Measurements from ENCODE around the gene EFNA4. TPM values are rescaled to one million over a fixed set of nuclear protein-coding genes. Genes with fewer than 3 reads are reported as not detected.

EFNA4 gene
- total and polyA plus RNA-seq, 2 of the 8 experiments (the other 6 are each of a cell fraction or from before 2014, with no cell fraction given): 21.9 to 23.9 TPM

- Histone ChIP-seq H3K79me2 (ENCODE audit: control insufficient read depth in 1 of 2, insufficient read depth in 2 of 2, low read length in 2 of 2) (peaks cover 0 to 9% of the 10 kb centered on the region in 2 experiments; a peak in 2 of 4 replicates), H3K27ac (ENCODE audit: low read depth, low read length) (no peak overlapping the region; the same call in 1 of the 2 replicates), H3K27me3 (replicated peaks in 1 of 4; ENCODE audit: control insufficient read depth in 3 of 4, extremely low read depth in 1 of 4, insufficient read depth in 3 of 4, low read length in 3 of 4) (0 out of 7 replicates have a peak, but pooled peaks cover 0 to 2% (median 0%) of the 10 kb centered on the region in 4 experiments), H2BK12ac (ENCODE audit: low read depth, low read length) (0 out of 2 replicates have a peak overlapping the region, but pooled peaks have one; percentile 7), H3K4me3 (ENCODE audit: extremely low read depth in 1 of 4, insufficient read depth in 2 of 4, low read depth in 3 of 4, low read length in 4 of 4) (no peak overlapping the region), H3K56ac (replicated peaks; ENCODE audit: insufficient read length, low read depth, low read length) (no peak overlapping the region), H2AK5ac (ENCODE audit: low read depth, low read length) (0 out of 2 replicates have a peak overlapping the region, but pooled peaks have one; percentile 32), H3K4ac (replicated peaks; ENCODE audit: insufficient read length, low read depth, low read length) (no peak overlapping the region), H4K8ac (ENCODE audit: extremely low read depth, insufficient read depth, low read length) (no peak overlapping the region), H4K91ac (replicated peaks; ENCODE audit: insufficient read length, low read length) (no peak overlapping the region), H3K23ac (ENCODE audit: insufficient read length) (no peak overlapping the region), H3K36me3 (ENCODE audit: control insufficient read depth in 2 of 4, insufficient read depth in 4 of 4, low read length in 3 of 4) (peaks cover 0 to 29% (median 13%) of the 10 kb centered on the region in 4 experiments; a peak in 4 of 8 replicates), H3K9ac (replicated peaks in 1 of 4; ENCODE audit: extremely low read depth in 1 of 4, low read depth in 3 of 4, low read length in 3 of 4) (no peak overlapping the region), H2BK120ac (replicated peaks; ENCODE audit: low read depth, low read length) (no peak overlapping the region), H4K20me1 (replicated peaks in 1 of 2; ENCODE audit: control insufficient read depth in 1 of 2, insufficient read depth in 2 of 2, low read length in 2 of 2) (no peaks in the 10 kb centered on the region), H3K9me3 (ENCODE audit: insufficient read depth in 2 of 2, low read depth in 1 of 2, low read length in 1 of 2) (no peaks in the 10 kb centered on the region), H3K14ac (ENCODE audit: insufficient read length) (no peak overlapping the region), H3K4me2 (ENCODE audit: insufficient read depth in 1 of 2, low read depth in 2 of 2, low read length in 2 of 2) (no peak overlapping the region), H3K79me1 (ENCODE audit: low read depth, low read length) (peaks cover 3% of the 10 kb centered on the region; the same call in 1 of the 2 replicates), H4K5ac (ENCODE audit: insufficient read length, low read depth, low read length) (no peak overlapping the region), H2BK15ac (ENCODE audit: low read length) (no peak overlapping the region), H2BK5ac (ENCODE audit: low read depth, low read length) (0 out of 2 replicates have a peak overlapping the region, but pooled peaks have one; percentile 56), H3K4me1 (replicated peaks in 1 of 4; ENCODE audit: control insufficient read depth in 3 of 4, insufficient read depth in 4 of 4, low read length in 3 of 4) (peaks cover 8 to 35% (median 27%) of the 10 kb centered on the region in 4 experiments), H3K23me2 (ENCODE audit: low read depth, low read length) (no peaks in the 10 kb centered on the region), H2AFZ (ENCODE audit: low read length) (no peak overlapping the region), H3K18ac (ENCODE audit: extremely low read depth, low read length) (no peak overlapping the region), H2BK20ac (ENCODE audit: low read length) (no peak overlapping the region)
- CTCF ChIA-PET (ENCODE audit: partially characterized antibody): interaction anchor here (0.9 to 18.6 kb wide), 15 partner anchors 9 to 76 kb away, joined by 3 to 354 read pairs (median 7); partner anchors contain the start of genes ADAM15, DCST1, DCST2 and EFNA4
- POLR2A ChIA-PET (ENCODE audit: partially characterized antibody): interaction anchor here (0.7 to 14.8 kb wide), 9 partner anchors 10 to 52 kb away, joined by 3 to 128 read pairs (median 9); partner anchors contain the start of genes ADAM15, CKS1B, LENEP and SHC1
- FAIRE-seq: no peak
- DNase-seq (ENCODE audit: low read depth in 1 of 2, low spot score in 2 of 2): no peak
- 97% methylated on average over 12 of the region's 16 CpGs; no CpG with 5 or more reads in 1 of the 2 experiments for WGBS, 2 experiments (ENCODE audit: extremely low coverage in 1 of 2, insufficient coverage in 1 of 2, insufficient read length in 1 of 2, insufficient replicate concordance in 2 of 2, low coverage in 1 of 2, low lambda C conversion rate in 2 of 2, missing lambda C conversion rate in 1 of 2)
- TF ChIP-seq RFX5 (IDR thresholded peaks at IDR 0.05; ENCODE audit: borderline replicate concordance, low read depth, low read length): no peak
- no peak for TF ChIP-seq ATF3 (IDR thresholded peaks at IDR 0.05; ENCODE audit: insufficient read depth, low read depth, low read length)
- TF ChIP-seq RAD21 (IDR thresholded peaks at IDR 0.05 in 1 of 2, conservative IDR thresholded peaks at IDR 0.05 in 1 of 2; ENCODE audit: low read depth in 2 of 2, low read length in 2 of 2): no peak
- no peak for TF ChIP-seq TAF1 (IDR thresholded peaks at IDR 0.05; ENCODE audit: low read depth, low read length)
- TF ChIP-seq YY1 (IDR thresholded peaks at IDR 0.05; ENCODE audit: low read depth, low read length): no peak
- no peak for TF ChIP-seq CBX5 (IDR thresholded peaks at IDR 0.05; ENCODE audit: low read depth, low read length)
- no peak for TF ChIP-seq BACH1 (IDR thresholded peaks at IDR 0.05; ENCODE audit: low read length)
- TF ChIP-seq EP300 (IDR thresholded peaks at IDR 0.05; ENCODE audit: borderline replicate concordance in 1 of 2, low read depth in 2 of 2, low read length in 2 of 2): no peak
- TF ChIP-seq CREB1 (IDR thresholded peaks at IDR 0.05): no peak
- TF ChIP-seq ASH2L (IDR thresholded peaks at IDR 0.05; ENCODE audit: low read length): no peak
Measured at GRCh38 chr1:155015527-155016230, 47.9 kb upstream of the EFNA4 start.

All from H1 (cell line).